Dedifferentiated amniotic fluid mesenchymal stem cell (primary cell): Measurements from ENCODE around the gene ITGA6.
"Not testable (repeated sequence)": the region's sequence is repeated elsewhere in the genome, so short reads cannot be mapped to it uniquely, and the experiment has no call there.

Experiments
- DNase-seq: peaks from one replicate; pipeline ENCODE4 v3.0.0-alpha.2; 2016; ENCODE audit errors: extremely low spot score

The ITGA6 gene

DNA sequence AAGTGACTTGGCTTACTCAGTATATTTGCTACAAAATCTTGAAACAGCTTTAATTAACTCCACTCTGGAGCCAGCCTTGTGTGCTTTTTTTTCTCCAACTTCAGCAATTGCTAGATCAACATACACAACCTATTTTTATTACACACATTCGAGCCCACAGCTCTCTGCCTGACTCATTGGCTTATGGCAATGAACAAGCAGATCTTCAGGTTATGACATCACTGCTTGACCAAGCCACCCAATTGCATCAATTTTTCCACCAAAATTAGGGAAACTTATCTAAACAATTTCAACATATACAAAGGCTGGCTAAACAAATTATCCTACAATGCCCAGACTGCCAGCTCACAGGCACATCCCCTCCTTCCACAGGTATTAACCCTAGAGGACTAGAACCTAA is 88.9 kb downstream of the ITGA6 start:
- peak; percentile 64 for DNase-seq

GRCh38 chr2:172518995-172519394 is 91.6 kb downstream of the ITGA6 start:
- DNase-seq = no peak

DNA sequence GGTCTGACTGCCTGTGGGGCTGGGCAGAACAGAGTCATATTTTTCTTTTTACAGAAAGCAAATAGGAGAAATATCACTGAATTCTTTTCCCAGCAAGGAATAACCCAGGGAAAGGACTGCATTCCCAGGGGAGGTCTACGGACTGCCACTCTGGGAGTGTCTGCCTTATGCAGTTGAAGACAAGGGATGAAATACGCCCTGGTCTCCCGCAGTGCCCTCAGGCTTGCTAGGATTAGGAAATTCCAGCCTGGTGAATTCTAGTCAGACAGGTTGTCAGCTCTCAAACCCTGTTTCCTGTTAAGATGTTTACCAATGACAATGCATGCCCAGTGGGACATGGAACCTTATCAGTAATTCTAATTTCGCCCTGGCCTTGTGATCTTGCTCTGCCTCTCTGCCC is 98.2 kb downstream of the ITGA6 start:
- no peak for DNase-seq

DNA sequence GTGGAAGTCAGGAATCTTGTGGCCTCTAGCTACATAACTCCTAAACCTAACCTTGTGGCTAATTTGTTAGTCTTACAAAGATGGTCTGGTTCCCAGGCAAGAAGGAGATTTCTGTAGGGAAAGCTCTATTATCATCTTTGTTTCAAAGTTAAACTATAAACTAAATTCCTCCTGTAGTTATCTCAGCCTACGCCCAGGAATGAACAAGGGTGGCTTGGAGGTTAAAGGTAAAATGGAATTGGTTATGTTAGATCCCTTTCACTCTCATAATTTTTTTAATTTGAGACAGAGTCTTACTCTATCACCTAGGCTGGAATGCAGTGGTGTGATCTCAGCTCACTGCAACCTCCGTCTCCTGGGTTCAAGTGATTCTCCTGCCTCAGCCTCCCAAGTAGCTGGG is 103.9 kb downstream of the ITGA6 start:
- no peak for DNase-seq

GRCh38 chr2:172532461-172532860 is 105.1 kb downstream of the ITGA6 start:
- DNase-seq = not testable (repeated sequence)

DNA sequence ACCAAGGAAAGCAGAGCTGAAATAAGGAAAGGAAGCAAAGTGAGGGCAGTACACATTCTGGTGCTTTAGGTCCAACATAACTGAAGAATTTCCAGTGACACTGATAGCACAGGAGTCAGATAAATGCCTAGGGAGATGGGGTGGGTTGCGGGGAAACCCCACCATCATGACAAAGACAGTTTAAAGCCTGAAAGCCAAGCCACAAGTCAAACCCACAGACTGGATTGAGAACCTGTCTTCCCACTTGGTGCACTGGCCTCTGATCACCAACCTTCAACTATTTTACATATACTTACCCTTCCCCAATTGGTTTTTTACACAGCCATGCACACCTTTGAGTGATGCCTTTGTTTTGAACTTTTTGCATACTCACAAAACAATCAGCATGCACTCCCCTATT is 106.3 kb downstream of the ITGA6 start:
- no peak for DNase-seq

DNA sequence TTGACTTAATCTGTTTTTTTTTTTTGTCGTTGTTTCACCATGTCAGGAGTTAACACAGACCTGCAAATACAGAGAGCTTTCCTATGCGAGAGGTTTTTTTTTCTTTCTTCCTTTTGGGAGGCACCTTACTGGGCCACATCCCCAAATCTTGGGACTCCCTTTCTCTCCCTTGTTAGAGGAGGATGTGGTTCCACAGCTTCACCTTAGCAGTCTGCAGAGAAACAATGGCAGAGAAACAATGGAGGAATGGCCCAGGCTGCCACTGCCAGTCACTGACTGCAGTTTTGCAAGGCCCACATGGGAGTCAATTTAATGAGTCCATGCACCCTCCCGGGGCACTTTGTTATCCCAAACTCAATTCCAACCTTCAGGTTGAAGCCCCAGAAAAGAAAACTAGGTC is 107.7 kb downstream of the ITGA6 start:
- DNase-seq = no peak

DNA sequence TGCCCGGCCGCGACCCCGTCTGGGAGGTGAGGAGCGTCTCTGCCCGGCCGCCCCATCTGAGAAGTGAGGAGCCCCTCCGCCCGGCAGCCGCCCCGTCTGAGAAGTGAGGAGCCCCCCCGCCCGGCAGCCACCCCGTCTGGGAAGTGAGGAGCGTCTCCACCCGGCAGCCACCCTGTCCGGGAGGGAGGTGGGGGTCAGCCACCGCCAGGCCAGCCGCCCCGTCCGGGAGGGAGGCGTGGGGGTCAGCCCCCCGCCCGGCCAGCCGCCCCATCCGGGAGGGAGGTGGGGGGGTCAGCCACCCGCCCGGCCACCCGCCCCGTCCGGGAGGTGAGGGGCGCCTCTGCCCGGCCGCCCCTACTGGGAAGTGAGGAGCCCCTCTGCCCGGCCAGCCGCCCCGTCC is 110.5 kb downstream of the ITGA6 start:
- DNase-seq = not testable (repeated sequence)

GRCh38 chr2:172539767-172540166 is 112.4 kb downstream of the ITGA6 start:
- no peak for DNase-seq

DNA sequence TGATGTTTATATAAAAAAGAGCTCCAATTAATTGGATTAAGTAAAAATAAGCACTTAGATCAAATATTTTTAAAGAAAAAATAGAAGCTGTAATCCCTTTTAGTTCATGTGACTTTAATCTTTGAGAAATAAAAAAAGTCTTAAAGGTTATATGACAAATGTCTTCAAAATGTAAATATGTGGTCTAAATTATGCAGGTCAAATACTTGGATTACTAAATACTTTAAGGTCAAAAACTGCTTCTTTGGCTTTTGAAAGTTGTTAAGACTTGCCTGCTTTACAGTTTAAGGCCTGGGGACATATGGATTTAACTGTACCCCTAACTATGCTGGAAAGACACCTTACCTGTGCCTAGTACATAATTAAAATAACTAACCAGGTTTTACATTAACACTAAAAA is 113.0 kb downstream of the ITGA6 start:
- DNase-seq = no peak

DNA sequence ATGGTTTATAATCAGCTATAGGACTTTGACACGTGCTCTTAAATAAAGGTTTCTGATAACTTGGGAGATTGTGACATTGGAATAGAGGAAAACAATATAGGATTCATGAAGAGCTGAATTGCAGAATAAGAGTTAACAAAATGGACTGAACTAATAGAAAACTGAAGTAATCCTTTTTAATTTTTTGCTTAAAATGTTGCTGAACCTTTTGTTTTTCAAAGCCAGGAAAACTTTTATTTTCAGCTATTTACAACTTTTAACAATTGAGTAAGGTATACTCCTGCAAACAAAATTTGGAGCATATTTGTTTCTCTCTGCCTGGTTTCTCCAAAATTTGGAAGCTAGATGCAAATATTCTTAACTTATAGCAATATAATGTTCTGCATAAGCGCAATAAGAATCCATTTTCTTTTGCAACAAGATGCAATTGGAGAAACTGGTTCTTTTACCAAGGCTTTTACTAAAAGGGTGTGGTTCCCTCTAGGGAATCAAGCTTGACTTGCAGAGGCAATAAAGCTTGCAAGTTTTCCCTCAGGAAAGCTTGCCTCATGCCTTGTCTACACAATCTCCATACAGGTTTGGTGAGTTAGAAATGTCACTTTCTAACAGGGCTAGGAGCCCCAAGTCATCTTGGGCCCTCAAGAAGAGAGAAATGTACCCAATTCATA is 118.2 kb downstream of the ITGA6 start:
- DNase-seq = peak; percentile 61

DNA sequence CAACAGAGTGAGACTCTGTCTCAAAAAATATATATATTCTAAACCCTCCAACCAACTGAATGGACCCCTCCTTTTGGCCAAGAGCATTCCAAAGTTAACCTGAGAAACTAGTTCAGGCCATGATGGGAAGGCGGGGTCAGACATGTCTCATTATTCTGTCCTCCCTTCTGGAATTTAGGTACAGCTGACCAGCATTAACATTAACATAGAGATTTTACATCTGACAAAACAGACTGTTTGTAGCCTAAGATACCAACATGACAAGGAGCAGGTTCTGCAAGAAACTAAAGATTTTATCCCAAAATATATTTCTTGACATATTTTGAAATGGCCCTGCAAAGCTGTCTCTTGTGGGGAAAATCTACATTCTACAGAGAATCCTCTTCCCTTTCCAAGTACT is 121.7 kb downstream of the ITGA6 start:
- no peak for DNase-seq

DNA sequence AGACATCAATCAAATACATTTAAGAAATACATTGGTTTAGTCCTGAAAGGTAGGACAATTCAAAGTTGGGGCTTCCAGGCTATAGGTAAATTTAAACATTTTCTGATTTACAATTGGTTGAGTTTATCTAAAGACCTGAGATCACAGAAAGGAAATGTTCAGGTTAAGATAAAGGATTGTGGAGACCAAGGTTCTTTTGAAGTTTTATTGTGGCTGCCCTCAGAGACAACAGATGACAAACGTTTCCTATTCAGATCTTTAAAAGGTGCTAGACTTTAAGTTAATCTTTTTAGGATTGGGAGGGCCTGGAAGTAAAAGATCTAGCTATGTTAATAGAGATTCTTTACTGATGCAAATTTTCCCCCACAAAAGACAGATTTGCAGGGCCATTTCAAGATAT is 122.4 kb downstream of the ITGA6 start:
- not testable (repeated sequence) for DNase-seq

DNA sequence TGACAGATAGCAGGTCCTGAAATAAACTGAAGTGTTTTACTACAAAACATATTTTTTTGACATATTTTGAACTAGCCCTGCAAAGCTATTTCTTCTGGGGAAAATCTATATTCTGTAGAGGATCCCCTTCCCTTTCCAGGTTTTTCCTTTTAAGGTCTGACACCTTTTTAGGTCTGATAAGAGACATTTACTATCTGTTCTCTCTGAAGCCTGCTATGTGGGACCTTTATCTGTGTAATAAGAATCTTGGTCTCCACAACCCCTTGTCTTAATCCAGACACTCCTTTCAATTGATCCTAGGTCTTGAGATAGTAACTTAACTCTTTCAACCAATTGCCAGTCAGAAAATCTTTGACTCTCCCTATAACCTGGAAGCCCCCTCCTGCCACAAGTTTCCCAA is 123.0 kb downstream of the ITGA6 start:
- DNase-seq = no peak

- no peak for DNase-seq
Measured at GRCh38 chr2:172551271-172551670, 123.9 kb downstream of the ITGA6 start.

- peak; percentile 47 for DNase-seq
Measured at GRCh38 chr2:172552547-172553291, 125.3 kb downstream of the ITGA6 start.

GRCh38 chr2:172554352-172555271 is 127.2 kb downstream of the ITGA6 start:
- no peak for DNase-seq

DNA sequence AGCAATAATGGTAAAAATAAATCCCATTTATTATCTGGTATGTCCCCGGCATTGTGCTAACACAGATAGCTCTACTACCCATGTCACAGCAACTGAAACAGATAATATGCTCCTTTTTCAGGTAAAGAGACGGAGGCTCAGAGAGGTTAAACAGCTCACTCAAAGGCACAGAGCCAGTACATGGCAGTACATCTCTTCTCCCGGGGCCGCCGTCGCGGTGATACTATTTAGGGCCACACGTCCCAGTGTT is 127.8 kb downstream of the ITGA6 start:
- DNase-seq = no peak
